BE2C (cell line): Measurements from ENCODE around the gene SLC25A24.

ENCODE experiments used
- DNase-seq: peaks from one replicate; pipeline ENCODE4 v3.0.0-alpha.2; 2020
- H3K27me3 ChIP-seq: fragments of 250-450 bp; sonication (Bioruptor Pico); 2 replicates; pipeline ENCODE4 v1.5.1; 2020; ENCODE audit warnings: mild to moderate bottlenecking
- H3K36me3 ChIP-seq: fragments of 250-450 bp; sonication (Bioruptor Pico); 2 replicates; pipeline ENCODE4 v1.5.1; 2020; ENCODE audit warnings: mild to moderate bottlenecking
- H3K4me1 ChIP-seq: fragments of 250-450 bp; sonication (Bioruptor Pico); 2 replicates; pipeline ENCODE4 v1.5.1; 2020
- H3K4me3 ChIP-seq: 2 replicates; pipeline ENCODE4 v1.5.1; 2011; ENCODE audit warnings: low read depth, low read length
- H3K9me3 ChIP-seq: fragments of 250-450 bp; sonication (Bioruptor Pico); 2 replicates; pipeline ENCODE4 v1.5.1; 2020
- TF ChIP-seq, protein P1 (sequence below): IDR thresholded peaks from 2 replicates; pipeline ENCODE4 v1.5.1; 2012; ENCODE audit warnings: mild to moderate bottlenecking, low read depth, low read length

The SLC25A24 gene

DNA sequence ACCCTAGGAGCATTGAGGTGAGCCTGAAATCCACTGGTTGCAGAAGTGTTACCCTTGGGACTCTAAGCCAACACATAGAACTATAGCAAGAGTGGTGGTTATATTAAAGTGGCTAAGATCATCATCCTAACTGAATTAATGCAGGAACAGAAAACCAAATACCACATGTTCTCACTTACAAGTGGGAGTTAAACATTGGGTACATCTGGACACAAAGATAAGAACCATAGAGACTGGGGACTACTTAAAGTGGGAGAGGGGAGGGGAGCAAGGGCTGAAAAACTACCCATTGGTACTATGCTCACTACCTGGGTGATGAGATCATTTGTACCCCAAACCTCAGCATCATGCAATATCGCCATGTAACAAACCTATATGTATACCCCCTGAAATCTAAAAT, 100.0 kb downstream of the SLC25A24 start:
- Histone ChIP-seq H3K4me1 (no peaks in the 10 kb centered on the region), H3K36me3 (no peaks in the 10 kb centered on the region), H3K27me3 (peaks cover 5% of the 10 kb centered on the region), H3K4me3 (no peak overlapping the region), H3K9me3 (no peaks in the 10 kb centered on the region)
- DNase-seq, result no peak
- TF ChIP-seq, protein P1, sequence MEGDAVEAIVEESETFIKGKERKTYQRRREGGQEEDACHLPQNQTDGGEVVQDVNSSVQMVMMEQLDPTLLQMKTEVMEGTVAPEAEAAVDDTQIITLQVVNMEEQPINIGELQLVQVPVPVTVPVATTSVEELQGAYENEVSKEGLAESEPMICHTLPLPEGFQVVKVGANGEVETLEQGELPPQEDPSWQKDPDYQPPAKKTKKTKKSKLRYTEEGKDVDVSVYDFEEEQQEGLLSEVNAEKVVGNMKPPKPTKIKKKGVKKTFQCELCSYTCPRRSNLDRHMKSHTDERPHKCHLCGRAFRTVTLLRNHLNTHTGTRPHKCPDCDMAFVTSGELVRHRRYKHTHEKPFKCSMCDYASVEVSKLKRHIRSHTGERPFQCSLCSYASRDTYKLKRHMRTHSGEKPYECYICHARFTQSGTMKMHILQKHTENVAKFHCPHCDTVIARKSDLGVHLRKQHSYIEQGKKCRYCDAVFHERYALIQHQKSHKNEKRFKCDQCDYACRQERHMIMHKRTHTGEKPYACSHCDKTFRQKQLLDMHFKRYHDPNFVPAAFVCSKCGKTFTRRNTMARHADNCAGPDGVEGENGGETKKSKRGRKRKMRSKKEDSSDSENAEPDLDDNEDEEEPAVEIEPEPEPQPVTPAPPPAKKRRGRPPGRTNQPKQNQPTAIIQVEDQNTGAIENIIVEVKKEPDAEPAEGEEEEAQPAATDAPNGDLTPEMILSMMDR, result no peak

DNA sequence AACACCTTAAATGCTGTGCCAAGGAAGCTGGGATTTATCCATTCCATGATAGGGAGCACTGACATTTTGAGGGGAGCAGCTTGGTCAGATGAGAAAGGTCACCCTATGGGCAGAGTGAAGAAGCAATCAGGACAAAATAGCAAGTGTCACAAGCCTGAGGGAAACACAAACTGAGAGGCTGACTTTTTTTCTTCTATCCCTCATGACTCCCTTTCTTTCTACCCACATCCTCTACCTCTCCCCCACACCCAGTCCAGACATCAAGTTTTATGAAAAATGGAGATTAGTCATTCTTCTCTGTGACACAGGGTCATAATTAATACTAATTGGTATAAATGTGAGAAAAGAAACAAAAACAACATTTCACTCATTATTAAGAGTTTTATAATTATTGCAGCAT, 103.1 kb downstream of the SLC25A24 start:
- TF ChIP-seq, protein P1, result no peak
- Histone ChIP-seq H3K4me1 (no peaks in the 10 kb centered on the region), H3K9me3 (no peaks in the 10 kb centered on the region), H3K4me3 (no peak overlapping the region), H3K36me3 (no peaks in the 10 kb centered on the region), H3K27me3 (peaks cover 5% of the 10 kb centered on the region)
- no peak for DNase-seq

DNA sequence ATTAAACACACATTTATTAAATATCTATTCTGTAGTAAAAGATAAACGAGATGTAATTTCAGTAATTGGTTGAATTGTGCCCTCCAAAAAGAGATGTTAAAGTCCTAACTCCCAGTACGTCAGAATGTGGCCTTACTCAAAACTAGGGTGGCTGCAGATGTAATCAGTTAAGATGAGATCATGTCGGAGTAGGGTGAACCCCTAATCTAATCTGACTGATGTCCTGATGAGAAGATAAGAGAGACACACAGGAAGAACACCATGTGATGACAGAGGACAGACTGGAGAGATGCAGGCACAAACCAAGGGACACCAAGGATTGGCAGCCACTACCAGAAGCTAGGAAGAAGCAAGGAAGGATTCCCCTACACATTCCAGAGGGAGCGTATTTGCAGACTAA, 104.1 kb downstream of the SLC25A24 start:
- H3K36me3 ChIP-seq, result no peaks in the 10 kb centered on the region
- peaks cover 5% of the 10 kb centered on the region for H3K27me3 ChIP-seq
- no peaks in the 10 kb centered on the region for H3K4me1 ChIP-seq
- no peaks in the 10 kb centered on the region for H3K9me3 ChIP-seq
- TF ChIP-seq, protein P1, result no peak
- no peak overlapping the region for H3K4me3 ChIP-seq
- DNase-seq, result no peak

DNA sequence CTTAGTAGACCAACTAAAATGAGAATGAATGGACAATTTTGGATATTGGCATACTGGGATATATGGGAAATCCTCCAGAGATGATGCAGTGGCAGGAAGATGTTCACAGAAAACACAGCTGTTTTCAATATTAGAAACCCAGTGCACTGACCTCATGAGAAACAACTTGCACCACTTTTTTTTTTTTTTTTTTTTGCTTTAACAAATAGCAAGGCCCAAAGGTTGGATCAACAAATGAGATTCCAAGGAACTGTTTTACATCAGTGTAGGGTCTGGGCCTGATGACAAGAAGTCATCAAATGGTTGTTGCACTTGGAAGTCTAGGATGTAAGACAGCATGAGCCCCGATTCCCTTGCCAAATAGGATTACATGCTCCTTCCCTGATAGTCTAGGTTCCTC, 110.7 kb downstream of the SLC25A24 start:
- no peaks in the 10 kb centered on the region for H3K36me3 ChIP-seq
- no peaks in the 10 kb centered on the region for H3K9me3 ChIP-seq
- TF ChIP-seq, protein P1, result no peak
- H3K4me1 ChIP-seq, result no peaks in the 10 kb centered on the region
- H3K27me3 ChIP-seq, result no peaks in the 10 kb centered on the region; the same call in 1 of the 2 replicates
- H3K4me3 ChIP-seq, result no peak overlapping the region
- DNase-seq, result no peak

DNA sequence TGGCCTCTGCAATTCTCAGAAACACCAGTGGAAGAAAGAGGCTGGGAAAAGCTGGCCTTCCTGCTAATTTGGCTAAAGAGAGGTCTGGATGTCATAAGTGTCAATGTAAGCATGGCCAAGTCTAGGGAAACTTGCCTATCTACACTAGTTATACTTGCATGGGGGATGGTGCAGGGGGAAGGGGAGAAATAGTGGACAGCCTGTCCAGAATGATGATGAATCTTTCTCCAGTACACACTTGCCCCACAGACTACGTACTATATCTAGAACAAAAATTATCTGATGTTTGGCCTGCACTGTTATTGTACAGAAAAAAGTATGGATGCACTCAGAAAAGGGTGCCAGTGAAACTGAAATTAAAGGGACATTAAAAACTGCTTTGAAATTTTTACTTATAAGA, 114.5 kb downstream of the SLC25A24 start:
- no peak for DNase-seq
- TF ChIP-seq, protein P1, result no peak
- H3K27me3 ChIP-seq, result no peaks in the 10 kb centered on the region; the same call in 1 of the 2 replicates
- no peaks in the 10 kb centered on the region for H3K4me1 ChIP-seq
- no peaks in the 10 kb centered on the region for H3K36me3 ChIP-seq
- no peak overlapping the region for H3K4me3 ChIP-seq
- H3K9me3 ChIP-seq, result no peaks in the 10 kb centered on the region

DNA sequence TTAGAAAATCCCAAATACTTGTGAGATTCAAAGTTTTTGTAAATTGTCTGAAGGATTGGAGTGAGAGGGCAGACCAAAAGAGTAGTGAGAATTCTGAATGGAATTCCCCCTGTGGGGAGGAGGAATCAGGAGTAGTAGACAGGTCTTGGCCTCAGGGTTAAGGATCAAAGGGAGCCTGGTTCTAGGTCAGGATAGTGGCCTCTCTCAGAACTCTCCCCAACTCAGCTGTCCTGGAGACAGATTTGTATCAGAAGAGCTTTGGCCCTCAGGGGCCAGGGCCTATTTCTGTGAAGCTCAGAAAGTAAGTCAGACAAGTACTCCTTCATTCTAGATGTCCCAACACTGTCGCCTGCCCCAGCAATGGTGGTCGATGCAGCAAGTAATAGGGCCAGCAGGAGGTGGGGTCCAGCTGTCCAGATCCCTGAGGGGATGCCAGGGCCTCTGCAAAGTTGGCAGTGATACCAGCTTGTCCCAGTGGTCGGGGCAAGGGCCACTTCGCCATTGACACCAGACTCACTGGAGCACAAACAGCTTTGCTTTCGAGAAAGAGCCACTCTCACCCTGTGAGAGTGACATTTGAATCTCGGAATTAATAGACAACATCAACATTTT, 115.2 kb downstream of the SLC25A24 start:
- TF ChIP-seq, protein P1, result no peak
- Histone ChIP-seq H3K4me1 (no peaks in the 10 kb centered on the region), H3K27me3 (no peaks in the 10 kb centered on the region; the same call in 1 of the 2 replicates), H3K9me3 (no peaks in the 10 kb centered on the region), H3K36me3 (no peaks in the 10 kb centered on the region), H3K4me3 (no peak overlapping the region)
- no peak for DNase-seq
